H1 (cell line): ENCODE data around the gene ABCD2. TPM values are rescaled to one million over a fixed set of nuclear protein-coding genes. Genes with fewer than 3 reads are reported as not detected.

Experiments used
- CTCF ChIA-PET: fragments of 300-600 bp; sonication (Branson Sonifier 250); formaldehyde crosslinking; loops from one replicate; lab custom pipeline; 2021; ENCODE audit not compliant: partially characterized antibody; lab: Charles Lee
- POLR2A ChIA-PET: fragments of 300-600 bp; sonication (Branson Sonifier 250); formaldehyde crosslinking; loops from one replicate; lab custom pipeline; 2021; ENCODE audit warnings: inconsistent platforms; ENCODE audit not compliant: partially characterized antibody; lab: Charles Lee
- DNase-seq, 2 experiments: peaks; one replicate each; pipeline versions ENCODE4 v3.0.0 to v3.0.0-alpha.2; 2010 to 2022; ENCODE audit warnings: low spot score in 2 of 2, low read depth in 1 of 2, mixed read lengths in 1 of 2
- FAIRE-seq: peaks from 2 replicates; lab custom pipeline; 2011; peaks lifted over from hg19 to GRCh38; lab: Jason Lieb, UNC
- H2AFZ ChIP-seq: 2 replicates; pipeline ENCODE4 v1.8.1; 2012; ENCODE audit warnings: low read length, inconsistent platforms
- H2AK5ac ChIP-seq: 2 replicates; pipeline ENCODE4 v1.6.1; 2013; ENCODE audit warnings: low read depth, low read length
- H2BK120ac ChIP-seq: replicated peaks from 2 replicates; pipeline ENCODE3; 2013; ENCODE audit warnings: low read depth, low read length, inconsistent platforms
- H2BK12ac ChIP-seq: 2 replicates; pipeline ENCODE4 v1.6.1; 2013; ENCODE audit warnings: low read depth, low read length
- H2BK15ac ChIP-seq: 2 replicates; pipeline ENCODE4 v1.6.1; 2013; ENCODE audit warnings: low read length
- H2BK20ac ChIP-seq: 2 replicates; pipeline ENCODE4 v1.6.1; 2013; ENCODE audit warnings: low read length
- H2BK5ac ChIP-seq: 2 replicates; pipeline ENCODE4 v1.6.1; 2013; ENCODE audit warnings: low read depth, low read length
- H3K14ac ChIP-seq: 2 replicates; pipeline ENCODE4 v1.6.1; 2013; ENCODE audit warnings: inconsistent platforms; ENCODE audit not compliant: insufficient read length
- H3K18ac ChIP-seq: 2 replicates; pipeline ENCODE4 v1.6.1; 2013; ENCODE audit warnings: low read length; ENCODE audit errors: extremely low read depth
- H3K23ac ChIP-seq: 2 replicates; pipeline ENCODE4 v1.6.1; 2013; ENCODE audit warnings: inconsistent platforms; ENCODE audit not compliant: insufficient read length
- H3K23me2 ChIP-seq: 2 replicates; pipeline ENCODE4 v1.6.1; 2013; ENCODE audit warnings: low read depth, low read length
- H3K27ac ChIP-seq: 2 replicates; pipeline ENCODE4 v1.6.1; 2011; ENCODE audit warnings: low read depth, low read length, inconsistent platforms
- H3K27me3 ChIP-seq, 4 experiments: replicated peaks in 1 of 4; 1 replicate in 1 of 4; 2 replicates in 3 of 4; pipeline versions ENCODE4 v1.6.1 to v1.8.1; 2011 to 2013; ENCODE audit warnings: low read length in 3 of 4, mild to moderate bottlenecking in 3 of 4, inconsistent platforms in 2 of 4, mixed read lengths in 2 of 4, moderate library complexity in 1 of 4; ENCODE audit not compliant: control insufficient read depth in 3 of 4, insufficient read depth in 3 of 4; ENCODE audit errors: extremely low read depth in 1 of 4
- H3K36me3 ChIP-seq, 4 experiments: 2 replicates each; pipeline versions ENCODE4 v1.6.1 to v1.8.1; 2011 to 2013; ENCODE audit warnings: mild to moderate bottlenecking in 4 of 4, low read length in 3 of 4, moderate library complexity in 2 of 4, control low read depth in 1 of 4, inconsistent platforms in 1 of 4; ENCODE audit not compliant: insufficient read depth in 4 of 4, control insufficient read depth in 2 of 4
- H3K4ac ChIP-seq: replicated peaks from 2 replicates; pipeline ENCODE3; 2013; ENCODE audit warnings: low read length, low read depth, mixed read lengths, inconsistent platforms; ENCODE audit not compliant: insufficient read length
- H3K4me1 ChIP-seq, 4 experiments: replicated peaks in 1 of 4; 1 replicate in 1 of 4; 2 replicates in 3 of 4; pipeline versions ENCODE4 v1.6.1 to v1.8.1; 2011 to 2013; ENCODE audit warnings: low read length in 3 of 4, inconsistent platforms in 2 of 4, mixed read lengths in 1 of 4; ENCODE audit not compliant: insufficient read depth in 4 of 4, control insufficient read depth in 3 of 4
- H3K4me2 ChIP-seq, 2 experiments: 2 replicates each; pipeline versions ENCODE4 v1.6.1 to v1.8.1; 2011 to 2013; ENCODE audit warnings: low read depth in 2 of 2, low read length in 2 of 2, control low read depth in 1 of 2, inconsistent platforms in 1 of 2, mild to moderate bottlenecking in 1 of 2; ENCODE audit not compliant: insufficient read depth in 1 of 2
- H3K4me3 ChIP-seq, 4 experiments: fragments of 200-600, 300-600 bp in 1 of 4; sonication (generic), shearing (Covaris generic), sonication (Bioruptor Twin) in 1 of 4; 2 replicates each; pipeline versions ENCODE4 v1.5.1 to v1.8.1; 2011 to 2016; ENCODE audit warnings: low read length in 4 of 4, low read depth in 3 of 4, control low read depth in 2 of 4, inconsistent platforms in 2 of 4, mild to moderate bottlenecking in 2 of 4, mixed read lengths in 1 of 4, moderate library complexity in 1 of 4; ENCODE audit not compliant: insufficient read depth in 2 of 4; ENCODE audit errors: extremely low read depth in 1 of 4
- H3K56ac ChIP-seq: replicated peaks from 2 replicates; pipeline ENCODE3; 2013; ENCODE audit warnings: low read depth, mild to moderate bottlenecking, mixed read lengths, low read length, inconsistent platforms; ENCODE audit not compliant: insufficient read length
- H3K79me1 ChIP-seq: 2 replicates; pipeline ENCODE4 v1.6.1; 2013; ENCODE audit warnings: low read depth, low read length, control low read depth
- H3K79me2 ChIP-seq, 2 experiments: 2 replicates each; pipeline versions ENCODE4 v1.6.1 to v1.8.1; 2012 to 2013; ENCODE audit warnings: low read length in 2 of 2, mild to moderate bottlenecking in 2 of 2, inconsistent platforms in 1 of 2; ENCODE audit not compliant: insufficient read depth in 2 of 2, control insufficient read depth in 1 of 2
- H3K9ac ChIP-seq, 4 experiments: replicated peaks in 1 of 4; 1 replicate in 1 of 4; 2 replicates in 3 of 4; pipeline versions ENCODE4 v1.6.1 to v1.8.1; 2011 to 2013; ENCODE audit warnings: low read depth in 3 of 4, low read length in 3 of 4, control low read depth in 2 of 4, mild to moderate bottlenecking in 2 of 4, moderate library complexity in 2 of 4, inconsistent platforms in 1 of 4; ENCODE audit errors: extremely low read depth in 1 of 4
- H3K9me3 ChIP-seq, 2 experiments: 2 replicates each; pipeline versions ENCODE4 v1.6.1 to v1.8.1; 2012 to 2013; ENCODE audit warnings: mild to moderate bottlenecking in 2 of 2, moderate library complexity in 2 of 2, control low read depth in 1 of 2, inconsistent platforms in 1 of 2, low read depth in 1 of 2, low read length in 1 of 2, mixed read lengths in 1 of 2; ENCODE audit not compliant: insufficient read depth in 2 of 2
- H4K20me1 ChIP-seq, 2 experiments: replicated peaks in 1 of 2; 2 replicates each; pipeline versions ENCODE3 to v1.8.1; 2011 to 2013; ENCODE audit warnings: inconsistent platforms in 2 of 2, low read length in 2 of 2, mild to moderate bottlenecking in 1 of 2; ENCODE audit not compliant: insufficient read depth in 2 of 2, control insufficient read depth in 1 of 2
- H4K5ac ChIP-seq: 2 replicates; pipeline ENCODE4 v1.6.1; 2013; ENCODE audit warnings: low read length, low read depth, mixed read lengths, inconsistent platforms; ENCODE audit not compliant: insufficient read length
- H4K8ac ChIP-seq: 2 replicates; pipeline ENCODE4 v1.8.0; 2013; ENCODE audit warnings: mild to moderate bottlenecking, moderate library complexity, low read length, inconsistent platforms; ENCODE audit not compliant: insufficient read depth; ENCODE audit errors: extremely low read depth
- H4K91ac ChIP-seq: replicated peaks from 2 replicates; pipeline ENCODE3; 2013; ENCODE audit warnings: low read length, mixed read lengths, inconsistent platforms; ENCODE audit not compliant: insufficient read length
- WGBS, 2 experiments: shearing (Covaris generic) in 1 of 2; methylation state at CpG; one replicate each; pipeline versions ENCODE4 v1.1.6 to v1.1.7; 2013 to 2015; ENCODE audit warnings: low lambda C conversion rate in 2 of 2, mixed read lengths in 2 of 2, inconsistent platforms in 1 of 2, low coverage in 1 of 2, missing lambda C conversion rate in 1 of 2; ENCODE audit not compliant: insufficient replicate concordance in 2 of 2, insufficient coverage in 1 of 2, insufficient read length in 1 of 2; ENCODE audit errors: extremely low coverage in 1 of 2, missing lambda C conversion rate in 1 of 2; 5-methylcytosine and 5-hydroxymethylcytosine counted together
- polyA plus RNA-seq, 7 experiments: library from polyadenylated mRNA; depleted of rRNA in 3 of 7; stranded (reverse) in 5 of 7; unstranded in 2 of 7; fragments of >200 nt in 5 of 7; fragments of 200-250 nt in 2 of 7; gene quantifications; 1 replicate in 5 of 7; 2 replicates in 1 of 7; 4 replicates in 1 of 7; pipeline versions ENCODE4 v1.2.1 to v1.2.3, GENCODE V29; 2011 to 2013; ENCODE audit warnings: missing spikeins in 2 of 7, mixed read lengths in 2 of 7
- total RNA-seq: library from RNA; stranded (reverse); fragmentation: NEBNext Ultra II Directional; extraction: Animal tissue kit (Norgen Biotek cat#: 25700); gene quantifications from 2 replicates; pipeline ENCODE4 v1.2.1, GENCODE V29; 2021
- TF ChIP-seq, protein P1 (sequence below): IDR thresholded peaks from 2 replicates; pipeline ENCODE4 v1.6.1; 2012; ENCODE audit warnings: inconsistent platforms
- TF ChIP-seq, protein P2 (sequence below): IDR thresholded peaks from 2 replicates; pipeline ENCODE4 v1.6.1; 2012; ENCODE audit warnings: low read length, inconsistent platforms

ABCD2 gene
- total and polyA plus RNA-seq, 2 of the 8 experiments (the other 6 are each of a cell fraction or from before 2014, with no cell fraction given) = not detected

DNA sequence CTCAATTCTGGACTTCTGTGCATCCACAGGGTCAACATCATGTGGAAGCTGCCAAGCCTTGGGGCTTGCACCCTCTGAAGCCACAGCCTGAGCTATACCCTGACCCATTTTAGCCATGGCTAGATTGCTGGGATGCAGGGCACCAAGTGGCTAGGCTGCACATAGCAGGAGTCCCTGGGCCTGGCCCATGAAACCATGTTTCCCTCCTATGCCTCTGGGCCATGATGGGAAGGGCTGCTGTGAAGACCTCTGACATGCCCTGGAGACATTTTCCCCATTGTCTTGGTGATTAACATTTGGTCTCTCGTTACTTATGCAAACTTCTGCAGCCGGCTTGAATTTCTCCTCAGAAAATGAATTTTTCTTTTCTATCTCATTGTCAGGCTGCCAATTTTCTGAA, 92.6 kb downstream of the ABCD2 start:
- WGBS, 2 experiments = 95% methylated on average over 2 of the region's 2 CpGs; no CpG with 5 or more reads in 1 of the 2 experiments

More for the DNA sequence above, 92.6 kb downstream of the ABCD2 start:
- no peak overlapping the region for H3K4ac ChIP-seq
- H3K4me1 ChIP-seq = no peaks in the 10 kb centered on the region
- H2BK12ac ChIP-seq = no peak overlapping the region
- H3K14ac ChIP-seq = no peak overlapping the region
- no peak overlapping the region for H3K56ac ChIP-seq
- no peak overlapping the region for H2BK120ac ChIP-seq
- H4K91ac ChIP-seq = no peak overlapping the region
- H2BK5ac ChIP-seq = no peak overlapping the region
- H3K36me3 ChIP-seq = no peaks in the 10 kb centered on the region
- ChIA-PET POLR2A (no interaction called here), CTCF (interaction anchor here (1.9 kb wide), 1 partner anchor 23 kb away, joined by 5 read pairs; no protein-coding TSS in a partner anchor)
- no peaks in the 10 kb centered on the region for H3K27me3 ChIP-seq
- H2AK5ac ChIP-seq = no peak overlapping the region
- no peaks in the 10 kb centered on the region for H4K20me1 ChIP-seq
- no peak overlapping the region for H3K4me3 ChIP-seq
- no peak overlapping the region for H3K4me2 ChIP-seq
- no peaks in the 10 kb centered on the region for H3K23me2 ChIP-seq
- no peak overlapping the region for H2AFZ ChIP-seq
- no peak overlapping the region for H4K8ac ChIP-seq
- H3K79me2 ChIP-seq = no peaks in the 10 kb centered on the region
- H3K18ac ChIP-seq = no peak overlapping the region
- no peak for FAIRE-seq
- peaks cover 3 to 8% of the 10 kb centered on the region in 2 experiments; a peak in 2 of 4 replicates for H3K9me3 ChIP-seq
- no peak overlapping the region for H3K9ac ChIP-seq
- TF ChIP-seq, protein P1, sequence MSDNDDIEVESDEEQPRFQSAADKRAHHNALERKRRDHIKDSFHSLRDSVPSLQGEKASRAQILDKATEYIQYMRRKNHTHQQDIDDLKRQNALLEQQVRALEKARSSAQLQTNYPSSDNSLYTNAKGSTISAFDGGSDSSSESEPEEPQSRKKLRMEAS = no peak
- TF ChIP-seq, protein P2, sequence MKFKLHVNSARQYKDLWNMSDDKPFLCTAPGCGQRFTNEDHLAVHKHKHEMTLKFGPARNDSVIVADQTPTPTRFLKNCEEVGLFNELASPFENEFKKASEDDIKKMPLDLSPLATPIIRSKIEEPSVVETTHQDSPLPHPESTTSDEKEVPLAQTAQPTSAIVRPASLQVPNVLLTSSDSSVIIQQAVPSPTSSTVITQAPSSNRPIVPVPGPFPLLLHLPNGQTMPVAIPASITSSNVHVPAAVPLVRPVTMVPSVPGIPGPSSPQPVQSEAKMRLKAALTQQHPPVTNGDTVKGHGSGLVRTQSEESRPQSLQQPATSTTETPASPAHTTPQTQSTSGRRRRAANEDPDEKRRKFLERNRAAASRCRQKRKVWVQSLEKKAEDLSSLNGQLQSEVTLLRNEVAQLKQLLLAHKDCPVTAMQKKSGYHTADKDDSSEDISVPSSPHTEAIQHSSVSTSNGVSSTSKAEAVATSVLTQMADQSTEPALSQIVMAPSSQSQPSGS = no peak
- TF ChIP-seq, all 59 proteins: peak for 0
- no peak overlapping the region for H2BK15ac ChIP-seq
- no peak overlapping the region for H4K5ac ChIP-seq
- H3K23ac ChIP-seq = no peak overlapping the region
- no peak overlapping the region for H2BK20ac ChIP-seq
- no peak for DNase-seq
- H3K79me1 ChIP-seq = no peaks in the 10 kb centered on the region
- no peak overlapping the region for H3K27ac ChIP-seq
